Amygdala (tissue), 56 donors: ENCODE data around the gene PDZD2.

Source experiments
- DNase-seq, 56 donors: peaks; one replicate each; lab custom pipeline; 2025; lab: John Stamatoyannopoulos, UW

Gene PDZD2

DNA sequence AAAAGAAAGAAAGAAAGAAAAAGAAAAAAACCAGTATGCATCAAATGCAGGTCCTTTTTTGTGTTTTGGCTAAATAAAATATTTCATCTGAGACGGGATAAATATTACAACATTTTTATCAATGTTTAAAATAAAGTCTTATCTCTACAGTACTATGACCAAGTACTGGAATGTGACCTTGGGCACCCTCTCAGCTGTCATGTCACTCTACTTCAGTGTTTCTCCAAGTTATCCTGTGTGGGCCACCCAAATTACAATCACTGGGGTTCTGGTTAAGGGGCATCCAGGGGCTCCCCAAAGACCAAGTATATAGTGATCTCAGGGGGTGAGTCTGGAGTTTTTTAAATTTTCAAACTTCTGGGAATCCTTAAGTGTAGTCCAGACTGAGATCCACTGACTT is 3.5 kb upstream of the PDZD2 start:
- DNase-seq, result no peak

DNA sequence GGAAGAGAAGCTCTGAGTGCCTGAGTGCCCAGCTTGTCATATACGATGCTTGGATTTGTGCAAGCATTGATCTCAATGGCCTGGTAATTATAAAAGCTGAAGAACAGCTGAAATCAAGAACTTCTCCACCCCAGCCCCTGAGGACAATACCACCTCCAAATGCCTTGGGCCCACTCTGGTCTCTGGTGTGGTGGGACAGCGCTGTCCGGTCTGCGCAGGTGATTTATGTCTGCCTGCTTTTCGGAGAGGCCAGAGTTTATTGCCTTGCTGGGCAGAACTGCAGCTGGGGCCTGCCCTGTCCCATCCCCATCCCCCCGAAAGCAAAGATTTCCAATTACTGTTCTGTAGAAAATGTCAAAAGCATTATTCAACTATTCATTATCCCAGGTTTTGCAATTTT is 1.1 kb upstream of the PDZD2 start:
- no peak for DNase-seq

DNA sequence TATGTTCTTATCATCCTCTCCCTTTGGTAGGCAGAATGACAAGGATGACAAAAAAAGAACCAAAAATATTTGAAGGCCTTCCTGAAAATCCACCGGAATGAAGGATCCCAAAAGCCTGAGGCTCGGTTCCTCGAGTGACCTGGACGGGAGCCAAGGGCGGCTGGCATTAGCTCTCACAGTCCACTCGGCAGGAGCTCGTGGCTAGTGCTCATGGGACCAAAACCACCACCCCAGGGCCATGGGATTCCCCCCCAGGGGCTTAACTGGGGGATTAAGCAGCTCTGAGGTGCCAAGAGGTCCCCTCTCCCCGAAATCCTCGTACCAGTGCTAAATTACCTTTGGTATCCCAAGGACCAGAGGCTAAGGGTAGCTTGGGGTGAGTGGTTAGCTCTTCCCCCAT is 586 bp upstream of the PDZD2 start:
- DNase-seq, result peak in 11 of 56 donors; percentile 11 to 49 (median 36)

DNA sequence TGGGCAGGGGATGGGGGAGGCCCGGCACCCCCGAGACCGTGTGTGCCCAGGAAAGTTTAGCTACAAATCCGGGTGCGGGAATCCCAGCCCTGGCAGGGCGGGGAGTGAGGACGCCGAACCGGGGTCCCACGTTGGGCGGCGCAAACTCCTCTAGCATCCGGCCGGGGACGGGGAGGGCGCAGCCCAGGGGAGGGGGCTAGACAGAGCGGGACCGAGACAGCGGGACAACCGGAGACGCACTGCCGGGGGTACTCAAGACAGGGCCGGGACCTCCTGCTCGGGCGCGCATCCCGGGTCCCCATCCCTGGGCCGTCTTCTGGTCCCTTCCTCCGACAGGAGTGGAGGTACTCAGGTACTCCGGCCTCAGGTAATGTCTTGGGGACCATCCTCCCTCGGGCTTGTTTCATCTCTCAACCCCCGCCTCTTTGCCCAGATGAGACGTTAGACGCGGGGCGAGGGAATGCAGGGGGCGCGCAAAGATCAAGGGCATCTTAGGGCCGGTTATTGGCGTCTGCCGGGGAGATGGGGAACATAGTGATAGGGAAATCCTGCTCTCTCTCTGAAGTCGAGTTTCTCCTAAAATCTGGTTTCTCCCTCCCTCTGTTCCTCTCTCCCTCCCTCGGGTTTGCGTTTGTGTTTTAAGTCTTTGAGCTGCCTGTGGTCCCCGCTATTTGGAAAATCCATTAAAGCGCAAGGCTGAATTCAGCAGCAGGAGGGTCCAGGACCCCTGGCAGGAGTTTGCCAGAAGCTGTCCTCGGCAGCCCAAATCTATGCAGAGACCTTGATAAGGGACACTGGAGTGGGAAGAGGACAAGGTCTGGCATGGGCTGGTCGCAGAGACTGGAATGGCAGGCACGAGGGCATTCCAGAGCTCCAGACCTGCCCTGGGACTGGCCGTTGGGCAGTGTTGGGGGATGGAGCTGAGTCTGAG is 815 bp downstream of the PDZD2 start:
- DNase-seq, result peak in 13 of 56 donors; percentile 7 to 55 (median 39)

DNA sequence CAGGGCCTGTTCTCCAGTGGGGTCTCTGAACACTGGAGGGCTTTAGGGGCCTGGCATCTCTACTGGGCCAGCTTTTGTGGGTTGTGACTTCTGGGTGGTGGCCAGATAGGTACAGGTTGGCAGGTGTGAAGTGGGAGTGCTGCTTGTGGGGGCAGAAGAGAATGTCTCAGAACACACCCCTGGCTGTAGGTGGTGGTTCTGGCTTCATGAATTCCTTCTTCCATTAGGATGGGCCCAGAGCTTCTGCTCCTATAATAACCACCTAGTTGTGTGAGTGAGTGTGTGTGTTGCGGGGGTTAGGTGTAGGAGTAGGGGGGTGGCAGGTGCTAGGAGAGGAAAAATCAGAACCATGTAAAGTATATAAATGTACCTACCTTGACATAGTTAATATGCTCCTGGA is 1.6 kb downstream of the PDZD2 start:
- no peak for DNase-seq

DNA sequence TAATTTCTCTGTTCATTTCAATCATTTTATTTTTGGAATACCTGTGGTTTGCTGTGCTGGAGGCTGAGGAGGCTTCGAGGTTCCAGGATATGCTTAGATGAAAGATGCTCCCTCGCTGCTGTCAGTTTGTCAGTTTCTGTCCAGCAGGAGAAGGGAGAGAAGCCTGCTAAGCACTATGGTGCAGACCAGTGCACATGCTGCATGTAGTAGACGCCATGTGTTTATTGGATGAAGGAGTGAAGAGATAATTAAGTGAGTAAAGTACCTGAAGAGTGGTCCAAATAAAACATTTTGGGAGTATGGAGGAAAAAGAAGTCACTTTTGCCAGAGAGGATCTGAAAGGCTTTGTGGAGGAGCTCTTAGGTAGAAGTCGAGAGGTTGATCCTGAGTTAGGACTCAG is 2.1 kb downstream of the PDZD2 start:
- DNase-seq, result no peak

DNA sequence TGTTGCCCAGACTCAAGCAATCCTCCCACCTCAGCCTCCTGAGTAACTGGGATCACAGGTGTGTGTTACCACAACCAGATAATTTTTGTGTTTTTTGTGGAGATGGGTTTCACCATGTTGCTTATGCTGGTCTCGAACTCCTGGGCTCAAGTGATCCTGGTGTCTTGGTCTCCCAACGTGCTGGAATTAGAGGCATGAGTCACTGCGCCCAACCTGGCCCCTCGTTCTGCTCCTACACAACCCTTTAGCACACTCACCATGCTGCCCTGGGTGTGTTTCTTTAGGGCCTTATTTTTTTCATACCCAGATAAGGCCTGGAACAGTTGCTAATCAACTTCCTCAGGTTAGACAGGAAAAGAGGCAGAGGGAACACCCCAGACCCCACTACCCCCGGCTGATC is 2.6 kb downstream of the PDZD2 start:
- no peak for DNase-seq

DNA sequence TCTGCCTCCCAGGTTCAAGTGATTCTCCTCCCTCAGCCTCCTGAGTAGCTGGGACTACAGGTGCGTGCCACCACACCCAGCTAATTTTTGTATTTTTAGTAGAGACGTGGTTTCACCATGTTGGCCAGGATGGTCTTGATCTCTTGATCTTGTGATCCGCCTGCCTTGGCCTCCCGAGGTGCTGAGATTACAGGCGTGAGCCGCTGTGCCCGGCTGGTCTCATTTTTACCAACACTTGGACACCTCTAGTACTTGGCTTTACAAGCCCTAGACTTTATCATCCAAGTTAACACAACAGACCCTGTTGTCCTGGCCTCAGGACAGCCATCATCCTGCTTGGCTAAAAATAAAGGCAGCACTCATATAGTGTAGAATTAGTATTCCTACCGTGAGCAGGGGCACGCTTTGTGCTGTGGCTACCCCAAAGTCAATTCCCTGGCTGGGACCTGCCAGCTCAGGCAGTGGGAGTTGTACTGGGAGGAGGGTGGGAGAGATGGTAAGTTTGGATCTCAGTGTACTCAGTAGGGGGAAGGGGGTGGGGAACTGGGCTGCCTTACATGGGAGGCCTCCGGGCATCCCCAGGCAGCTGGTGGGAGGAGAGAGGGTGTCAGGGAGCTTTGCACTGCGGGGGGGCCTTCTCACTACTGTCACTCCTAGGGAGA is 6.6 kb downstream of the PDZD2 start:
- DNase-seq, result peak in 2 of 56 donors; percentile 14 to 17

DNA sequence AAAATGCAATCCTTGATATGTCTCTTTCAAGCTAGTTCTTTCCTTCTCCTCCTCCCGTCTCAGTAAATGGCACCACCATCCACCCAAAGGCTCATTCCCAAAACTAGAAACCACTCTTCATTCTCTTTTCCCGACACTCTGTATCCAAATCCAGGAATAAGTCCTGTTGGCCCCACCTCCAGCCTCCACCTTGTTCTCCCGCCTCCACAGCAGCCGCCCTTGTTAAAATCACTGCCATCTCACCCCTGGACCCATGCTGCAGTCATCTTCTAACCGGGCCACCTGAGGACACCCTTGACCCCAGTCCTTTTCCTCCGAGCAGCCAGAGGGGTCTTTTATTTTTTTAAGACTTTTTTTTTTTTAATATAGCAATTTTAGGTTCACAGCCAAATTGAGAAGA is 9.4 kb downstream of the PDZD2 start:
- DNase-seq, result no peak

DNA sequence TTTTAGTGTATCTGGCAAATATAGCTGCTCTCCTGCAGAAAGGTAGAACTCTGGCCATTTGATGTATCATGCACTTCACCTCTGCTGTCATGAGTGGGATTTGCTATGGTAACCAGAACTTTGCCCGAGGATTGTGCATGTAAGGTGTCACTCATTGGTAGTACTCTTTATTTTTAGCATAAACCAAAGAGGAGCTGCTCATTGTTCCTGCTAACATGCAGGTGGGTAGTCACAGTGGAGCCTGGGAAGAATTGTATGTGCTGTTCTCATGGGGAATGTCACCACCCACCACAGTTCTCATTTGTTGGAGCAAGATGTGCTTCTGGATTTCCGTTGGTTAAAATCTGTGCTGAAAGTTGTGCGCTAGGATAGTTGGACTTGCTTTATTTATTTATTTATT is 12.3 kb downstream of the PDZD2 start:
- no peak for DNase-seq

DNA sequence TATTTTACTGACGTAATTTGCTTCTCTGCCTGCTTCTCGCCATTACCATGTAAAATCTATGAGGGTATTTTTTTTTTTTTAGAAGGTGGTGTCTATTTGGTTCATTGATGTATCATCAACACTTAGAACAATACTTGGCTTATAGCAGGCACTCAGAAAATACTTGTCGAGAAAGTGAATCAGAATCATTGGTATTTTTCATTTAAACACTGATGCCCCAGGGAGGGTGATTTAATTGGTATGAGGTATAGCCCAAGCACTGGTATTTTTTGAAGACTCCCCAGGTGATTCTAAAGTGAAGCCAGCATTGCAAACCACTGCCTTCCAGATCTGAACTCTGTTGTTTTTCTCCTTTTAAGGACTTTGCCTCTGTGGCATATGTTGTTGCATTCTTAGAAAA is 16.6 kb downstream of the PDZD2 start:
- no peak for DNase-seq

DNA sequence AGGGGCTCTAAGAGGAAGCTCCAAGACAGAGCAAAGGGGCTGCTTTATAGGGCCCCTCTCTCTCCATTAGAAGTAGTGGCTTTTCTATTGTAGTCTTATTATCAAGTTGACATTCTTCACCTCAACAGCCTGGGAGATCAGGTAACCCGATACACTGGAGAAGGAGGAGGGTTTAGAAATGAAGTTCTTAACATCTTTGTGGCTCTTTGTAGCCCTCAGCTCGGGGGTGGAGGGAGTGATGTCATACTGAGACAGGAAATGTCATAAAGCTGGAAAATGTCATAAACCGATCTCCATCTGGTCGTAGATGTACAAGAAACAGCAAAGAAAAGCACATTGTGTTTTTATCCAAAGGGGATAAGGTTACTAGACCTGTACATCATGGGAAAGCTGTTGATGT is 17.9 kb downstream of the PDZD2 start:
- DNase-seq, result no peak

DNA sequence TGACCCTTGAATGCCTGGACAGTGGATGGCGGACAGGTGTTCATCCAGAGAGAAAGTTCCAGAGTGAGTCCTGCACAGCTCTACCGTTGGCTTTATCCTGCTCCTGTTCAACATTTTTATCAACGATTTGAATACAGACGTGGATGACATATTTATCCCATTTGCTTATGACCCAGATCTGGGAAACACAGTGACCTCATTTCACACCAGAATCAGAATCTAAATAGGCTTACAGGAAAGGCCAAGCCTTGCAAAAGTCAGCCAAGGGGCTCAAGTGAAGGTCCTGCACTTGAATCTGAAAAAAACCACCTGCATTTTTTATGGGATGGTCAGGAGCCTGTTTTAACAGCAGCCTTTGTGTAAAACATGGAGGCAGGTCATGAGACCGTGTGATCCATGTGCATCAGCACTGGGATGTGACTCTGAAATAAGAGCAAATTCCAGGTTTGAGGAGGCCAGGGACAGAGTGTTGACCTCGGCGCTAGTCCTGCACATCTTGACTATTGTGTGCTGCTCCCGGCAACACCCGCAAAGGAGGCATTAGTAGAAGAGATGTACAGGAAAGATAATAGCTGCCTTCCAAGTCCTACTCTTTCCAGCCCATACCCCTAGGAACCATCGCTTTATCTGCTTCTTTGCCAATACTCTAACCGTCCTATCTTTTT is 18.5 kb downstream of the PDZD2 start:
- no peak for DNase-seq

DNA sequence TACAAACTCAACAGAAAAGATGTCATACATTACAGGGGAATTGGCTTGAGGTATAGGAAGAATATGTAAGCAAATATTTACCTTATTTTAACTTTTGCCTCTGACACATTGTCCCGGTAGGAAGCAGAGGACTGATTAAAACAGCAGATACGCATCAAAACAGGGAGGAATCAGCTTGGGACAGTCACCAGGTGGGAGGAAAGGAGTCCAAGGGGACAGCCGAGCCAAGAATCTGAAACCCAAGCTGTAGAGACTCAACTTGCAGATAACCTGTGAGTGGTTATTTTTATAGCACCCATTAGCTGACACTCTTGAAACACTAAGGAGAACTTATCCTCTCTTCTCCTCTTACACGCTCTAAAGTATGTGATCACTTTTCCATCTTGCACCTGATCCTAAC is 22.3 kb downstream of the PDZD2 start:
- DNase-seq, result no peak

DNA sequence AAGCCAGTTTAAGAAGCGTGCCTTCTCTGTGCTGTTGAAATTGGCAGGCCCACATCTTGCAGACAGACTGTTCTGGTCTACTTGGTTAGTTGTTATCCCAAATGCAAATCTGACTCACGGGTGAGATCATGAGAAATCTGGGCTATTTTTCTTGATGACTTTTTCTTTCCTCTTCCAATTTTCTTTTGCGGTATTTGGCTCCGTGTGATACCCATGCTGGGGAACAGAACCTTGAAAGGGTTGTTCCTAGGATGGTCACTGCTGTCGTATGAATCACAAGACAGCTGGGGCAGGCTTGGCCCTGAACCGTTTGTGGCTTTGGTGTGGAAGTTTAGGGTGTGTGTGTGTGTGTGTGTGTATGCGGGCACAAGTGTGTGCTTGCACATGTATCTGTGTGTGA is 24.6 kb downstream of the PDZD2 start:
- DNase-seq, result no peak

DNA sequence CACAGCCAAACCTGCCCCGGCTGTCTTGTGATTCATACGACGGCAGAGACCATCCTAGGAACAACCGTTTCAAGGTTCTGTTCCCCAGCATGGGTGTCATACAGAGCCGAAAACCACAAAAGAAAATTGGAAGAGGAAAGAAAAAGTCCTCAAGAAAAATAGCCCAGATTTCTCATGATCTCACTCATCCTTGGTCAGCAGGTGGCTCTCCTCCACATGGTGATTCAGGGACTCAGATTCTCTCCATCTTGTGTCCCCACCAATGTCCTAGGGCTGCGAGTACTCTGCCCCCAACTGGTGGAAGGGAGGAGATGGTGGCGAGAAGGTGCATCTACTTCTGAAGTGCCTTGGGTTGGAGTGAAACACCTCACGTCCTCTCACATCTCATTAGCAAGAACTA is 25.6 kb downstream of the PDZD2 start:
- no peak for DNase-seq

DNA sequence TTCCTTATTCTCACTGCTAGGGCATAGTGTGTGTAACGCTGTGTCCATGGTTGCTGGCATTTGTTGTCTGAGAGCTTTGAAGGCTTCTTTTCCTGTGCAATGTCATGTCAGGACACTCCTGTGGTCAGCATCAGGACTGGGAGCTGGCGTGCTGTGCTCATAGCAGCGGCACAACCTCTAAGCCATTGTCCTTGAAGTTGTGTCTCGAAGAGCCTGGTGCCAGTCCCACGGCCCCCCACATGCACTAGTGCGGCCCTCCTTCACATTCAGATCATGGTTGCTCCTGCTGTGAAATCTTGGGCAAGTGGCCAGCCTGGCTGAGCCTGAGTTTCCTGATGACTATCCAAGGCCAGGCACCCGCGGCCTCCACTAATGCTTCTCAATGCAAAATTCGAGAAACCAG is 32.4 kb downstream of the PDZD2 start:
- peak in 40 of 56 donors; percentile 4 to 73 (median 22) for DNase-seq

DNA sequence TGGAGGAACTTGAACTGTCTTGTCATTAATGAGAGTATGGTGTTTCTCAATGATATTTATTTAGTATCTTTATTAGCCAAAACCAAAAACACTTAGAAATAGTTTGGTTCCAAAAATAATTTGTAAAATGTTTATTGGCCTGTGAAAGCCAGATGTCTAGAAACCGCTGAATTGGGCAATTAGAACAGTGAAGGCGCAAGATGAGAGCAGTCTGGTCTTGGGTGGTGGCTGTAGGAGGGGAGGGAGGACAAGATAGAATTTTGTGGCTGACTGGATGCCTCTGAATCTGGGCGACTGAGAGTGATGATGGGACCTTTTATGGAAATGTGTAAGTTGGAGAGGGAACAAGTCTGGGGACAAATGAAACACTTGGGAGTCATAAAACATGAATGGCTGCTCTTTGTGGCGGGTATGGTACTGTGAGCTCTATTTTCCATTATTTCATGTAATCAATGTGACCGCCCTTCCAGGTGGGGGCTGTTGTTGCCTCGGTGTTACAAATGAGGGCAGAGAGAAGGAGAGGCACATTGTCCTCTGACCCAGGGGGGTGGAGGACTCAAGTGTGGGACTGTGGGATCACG is 35.5 kb downstream of the PDZD2 start:
- no peak for DNase-seq

DNA sequence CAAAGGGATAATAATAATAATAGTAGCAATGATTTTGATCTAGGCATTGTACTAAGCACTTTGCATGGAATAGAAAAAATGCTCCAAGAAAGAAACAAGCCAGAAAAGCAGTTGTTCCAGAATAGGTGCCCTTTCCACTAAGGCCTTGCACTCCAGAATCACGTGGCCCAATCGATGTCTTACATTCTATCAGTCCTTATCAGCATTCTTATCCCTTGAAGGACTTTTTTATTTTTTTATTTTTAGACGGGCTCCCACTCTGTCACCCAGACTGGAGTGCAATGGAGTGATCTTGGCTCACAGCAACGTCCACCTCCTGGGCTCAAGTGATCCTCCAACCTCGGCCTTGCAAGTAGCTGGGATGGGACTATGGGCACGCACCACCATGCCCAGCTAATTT is 36.5 kb downstream of the PDZD2 start:
- no peak for DNase-seq

DNA sequence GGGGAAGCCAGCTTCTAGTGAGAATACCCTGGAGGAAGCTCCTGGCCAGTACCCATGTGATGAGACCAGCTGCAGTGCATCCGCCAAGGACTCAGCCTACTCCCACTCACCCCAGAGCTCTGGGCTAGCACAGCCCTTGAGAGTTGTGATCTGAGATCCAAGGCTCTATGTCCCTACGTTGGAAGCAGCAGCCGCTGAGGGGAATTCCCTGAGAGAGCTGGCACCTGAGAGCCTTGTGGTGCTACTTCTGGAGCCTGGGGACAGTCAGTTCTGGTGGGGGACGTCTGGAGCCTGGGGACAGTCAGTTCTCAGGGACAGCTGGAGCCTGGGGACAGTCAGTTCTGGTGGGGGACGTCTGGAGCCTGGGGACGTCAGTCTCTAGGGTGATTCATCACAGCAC is 39.2 kb downstream of the PDZD2 start:
- no peak for DNase-seq

DNA sequence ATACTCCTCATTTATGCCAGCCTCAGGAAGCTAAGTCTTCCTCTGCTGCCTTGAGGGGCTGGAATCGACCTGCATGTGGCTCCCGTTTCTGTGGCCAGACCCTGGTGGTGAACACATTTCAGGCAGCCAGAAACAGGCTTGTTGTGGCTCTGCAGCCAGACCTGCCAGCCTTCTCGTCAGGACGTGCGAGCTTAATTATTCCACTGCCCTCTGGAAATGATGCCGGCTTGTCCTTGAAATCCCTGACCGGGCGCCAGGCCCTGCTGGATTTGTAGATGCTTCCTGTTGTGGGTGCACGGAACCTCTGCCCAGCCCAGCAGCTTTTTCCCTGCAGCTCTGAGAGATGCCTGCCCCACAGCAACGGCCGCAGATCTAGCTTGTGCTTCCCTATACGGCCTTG is 41.6 kb downstream of the PDZD2 start:
- DNase-seq, result peak in 24 of 56 donors; percentile 3 to 66 (median 20)
